Measurements from ENCODE around the gene TEX51.

TEX51 gene

DNA sequence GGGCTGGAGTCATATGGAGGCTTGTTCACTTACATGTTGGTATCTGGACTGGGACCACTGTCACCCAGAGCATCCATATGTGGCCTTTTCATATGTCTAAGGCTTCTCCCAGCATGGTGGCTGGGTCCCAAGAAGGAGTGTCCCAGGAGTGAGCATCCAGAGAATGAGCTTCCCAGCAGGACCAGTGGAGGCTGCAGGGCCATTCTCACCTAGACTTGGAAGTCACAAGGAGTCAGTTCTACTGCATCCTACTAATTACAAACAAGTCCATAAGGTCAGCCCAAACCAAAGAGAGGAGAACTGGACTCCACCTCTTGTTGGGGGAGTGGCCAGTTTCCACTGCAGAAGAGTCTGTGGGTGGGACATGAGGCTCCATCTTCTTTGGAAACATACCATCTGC, 5.1 kb upstream of the TEX51 start:
- DNase-seq (ENCODE audit: low read depth): no peak

- DNase-seq (ENCODE audit: low read depth): no peak
These were observed 4.6 kb upstream of the TEX51 start for GRCh38 chr2:126894082-126894481.

DNA sequence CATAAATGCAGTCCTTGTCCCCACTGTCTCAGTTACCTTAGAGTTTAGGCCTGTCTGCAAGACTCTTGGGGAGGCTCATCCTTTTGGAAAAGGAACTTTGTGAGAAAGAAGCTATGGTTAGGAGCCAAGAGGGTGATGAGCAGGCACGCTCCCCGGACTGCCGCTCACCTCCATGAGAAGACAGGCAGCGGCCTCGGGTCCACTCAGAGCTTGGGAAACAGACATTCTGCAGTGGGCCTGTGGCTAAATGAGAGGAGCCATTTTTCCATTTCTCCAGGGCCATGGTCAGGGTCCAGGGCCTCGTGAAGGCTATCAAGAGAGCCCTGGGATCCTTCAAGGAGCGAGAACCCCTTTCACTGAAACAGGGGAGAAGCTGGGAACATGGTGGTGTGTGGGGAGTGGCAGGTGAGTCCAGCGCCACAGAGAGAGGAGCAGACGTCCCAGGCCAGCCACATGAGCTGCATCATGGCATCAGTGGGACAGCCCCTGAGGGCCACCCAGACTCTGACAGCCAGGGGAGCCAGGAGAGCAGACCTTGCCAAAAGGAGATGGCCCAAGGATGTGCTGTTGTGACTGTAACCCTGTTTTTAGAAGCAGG, 4.0 kb upstream of the TEX51 start:
- no peak for DNase-seq (ENCODE audit: low read depth)

GRCh38 chr2:126895336-126895735, 3.4 kb upstream of the TEX51 start:
- no peak for DNase-seq (ENCODE audit: low read depth)

GRCh38 chr2:126896471-126896870, 2.2 kb upstream of the TEX51 start:
- no peak for DNase-seq (ENCODE audit: low read depth)

GRCh38 chr2:126899616-126900185, 1.0 kb downstream of the TEX51 start:
- no peak for DNase-seq (ENCODE audit: low read depth)

DNA sequence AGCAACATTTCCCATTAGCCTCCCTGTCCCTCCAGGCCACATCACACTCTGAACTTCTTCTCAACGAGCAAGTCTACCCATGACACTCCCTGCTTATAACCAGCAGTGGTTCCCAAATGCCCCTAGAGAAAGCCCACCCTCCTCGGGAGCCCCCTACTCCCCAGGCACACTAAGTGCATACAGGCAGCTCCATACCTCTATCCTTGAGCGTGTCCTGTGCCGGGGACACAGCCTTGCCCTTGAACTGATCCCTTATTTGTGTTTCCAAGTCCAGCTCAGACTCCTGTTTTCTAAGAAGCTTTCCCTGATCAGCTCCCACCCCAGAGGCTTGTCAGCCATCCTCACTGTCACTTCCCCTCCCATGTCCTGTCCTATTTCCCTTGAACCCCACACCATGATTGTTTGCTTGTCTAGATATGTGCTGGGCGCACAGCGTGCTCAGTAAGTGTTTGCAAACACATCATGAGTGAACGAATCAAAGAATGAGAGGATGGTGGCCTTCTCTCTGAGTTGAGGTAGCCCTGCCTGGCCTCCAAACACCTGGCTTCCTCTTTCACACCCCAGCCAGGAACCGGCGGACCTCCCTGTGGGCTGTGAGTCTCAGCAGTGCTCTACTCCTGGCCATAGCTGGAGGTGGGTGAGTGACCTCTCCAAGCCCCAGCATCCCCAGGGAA, 2.1 kb downstream of the TEX51 start:
- DNase-seq (ENCODE audit: low read depth): no peak

GRCh38 chr2:126901459-126901858, 2.8 kb downstream of the TEX51 start:
- no peak for DNase-seq (ENCODE audit: low read depth)

DNA sequence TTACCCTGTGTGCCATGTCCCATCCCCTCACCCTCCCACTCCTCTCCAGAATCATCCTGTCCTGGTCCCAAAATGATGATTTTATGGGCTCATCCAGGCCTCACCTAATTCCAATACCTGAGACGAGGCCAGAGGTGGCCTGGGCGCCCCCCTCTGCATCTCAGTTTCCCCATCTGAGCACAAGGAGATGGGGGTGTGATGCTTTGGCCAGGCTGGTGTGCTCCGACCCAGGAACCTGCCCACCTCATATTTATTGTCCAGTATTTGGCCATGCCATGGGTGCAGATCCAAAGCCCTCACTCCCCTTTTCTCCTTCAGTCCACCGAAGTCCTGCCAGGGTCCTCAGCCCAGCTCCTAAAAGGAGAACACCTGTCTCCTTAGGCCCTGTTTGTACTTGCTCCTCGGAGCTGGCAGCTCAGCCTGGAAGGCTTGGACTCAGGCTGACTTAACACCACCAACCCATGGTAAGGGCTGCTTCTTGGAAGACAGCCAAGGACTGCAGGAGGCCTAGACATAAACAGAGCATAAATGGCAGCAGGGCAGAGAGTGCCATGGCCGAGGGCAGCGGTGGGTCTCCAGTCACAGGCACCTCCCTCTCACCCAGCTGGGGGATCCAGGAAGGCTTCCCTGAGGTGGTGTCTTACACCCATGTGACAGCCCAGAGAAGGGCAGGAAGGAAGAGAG, 3.6 kb downstream of the TEX51 start:
- no peak for DNase-seq (ENCODE audit: low read depth)

- no peak for DNase-seq (ENCODE audit: low read depth)
These were observed 4.2 kb downstream of the TEX51 start for GRCh38 chr2:126902859-126903258.

- no peak for DNase-seq (ENCODE audit: low read depth)
These were observed 7.3 kb downstream of the TEX51 start for GRCh38 chr2:126905991-126906390.

DNA sequence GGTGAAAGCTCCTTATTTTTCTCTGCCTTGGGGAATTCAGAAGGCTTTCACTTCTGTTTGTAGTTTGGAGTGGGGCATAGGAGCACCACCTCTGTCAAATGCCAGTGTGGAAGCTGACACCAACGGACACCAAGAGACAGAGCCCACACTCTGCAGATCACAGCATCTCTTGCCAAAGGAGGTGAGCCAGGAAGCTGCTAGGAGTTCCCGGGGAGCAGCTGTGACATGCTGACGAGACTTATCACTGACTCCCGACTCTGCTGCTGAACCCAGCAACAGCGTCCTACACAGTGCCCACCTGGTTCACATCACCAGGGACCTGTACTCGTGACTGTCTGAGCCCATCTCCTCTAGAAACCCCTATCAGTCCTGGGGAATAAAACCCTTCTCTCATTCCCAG, 8.1 kb downstream of the TEX51 start:
- no peak for DNase-seq (ENCODE audit: low read depth)

DNA sequence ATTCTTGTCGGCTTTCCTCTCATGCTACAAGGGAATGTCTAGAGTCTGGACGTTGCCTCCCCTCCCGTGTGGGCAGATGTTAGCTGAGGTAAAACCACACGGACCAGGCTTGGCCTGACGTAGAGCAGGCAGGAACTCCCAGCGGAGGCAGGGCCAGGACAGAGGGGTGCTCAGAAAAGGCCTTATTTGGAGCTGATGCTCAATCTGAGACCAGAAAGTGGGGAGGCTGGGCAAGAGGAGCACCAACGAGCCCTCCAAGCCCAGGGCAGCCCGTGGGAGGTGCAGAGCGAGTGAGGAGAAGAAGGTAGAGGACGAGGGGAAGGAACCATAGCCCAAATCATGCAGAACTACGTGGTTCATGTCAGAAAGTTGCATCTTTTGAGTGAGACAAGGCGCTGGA, 9.0 kb downstream of the TEX51 start:
- no peak for DNase-seq (ENCODE audit: low read depth)

- DNase-seq (ENCODE audit: low read depth): no peak
These were observed 10.1 kb downstream of the TEX51 start for GRCh38 chr2:126908721-126909177.

GRCh38 chr2:126909366-126909765, 10.7 kb downstream of the TEX51 start:
- no peak for DNase-seq (ENCODE audit: low read depth)

- DNase-seq (ENCODE audit: low read depth): no peak
These were observed 11.1 kb downstream of the TEX51 start for GRCh38 chr2:126909781-126910180.

- DNase-seq (ENCODE audit: low read depth): no peak
These were observed 11.9 kb downstream of the TEX51 start for GRCh38 chr2:126910637-126911036.

DNA sequence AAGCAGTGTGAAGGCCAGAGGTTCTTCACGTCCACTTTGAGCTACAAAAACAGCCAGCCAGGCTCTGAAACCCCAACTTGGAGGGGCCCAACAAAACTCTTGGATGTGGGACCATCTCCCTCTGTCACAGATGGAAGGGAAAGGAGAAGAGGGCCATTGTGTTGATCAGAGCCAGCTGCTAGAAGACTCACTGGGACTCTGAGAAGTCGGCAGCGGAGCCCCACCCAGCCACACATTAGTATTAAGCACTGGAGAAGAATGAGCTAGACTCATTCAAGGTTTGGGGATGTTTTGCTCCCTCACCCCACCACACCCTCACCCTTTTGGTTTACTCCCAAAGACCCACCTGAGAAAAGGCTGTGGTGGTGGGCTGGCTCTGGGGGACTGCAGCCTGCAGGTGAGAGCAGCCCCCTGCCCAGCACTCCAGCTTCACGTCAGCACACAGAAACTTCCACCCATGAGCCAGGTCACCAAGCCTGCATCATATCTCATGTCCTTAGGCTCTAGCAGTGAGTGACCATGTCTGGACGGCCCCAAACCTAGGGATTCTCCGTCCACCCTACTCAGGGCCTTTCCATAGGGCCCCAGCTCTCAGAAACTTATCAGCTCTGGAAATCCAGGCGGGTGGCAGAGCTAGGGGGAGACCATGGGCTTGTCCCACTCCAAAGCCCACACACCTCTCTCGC, 12.6 kb downstream of the TEX51 start:
- no peak for DNase-seq (ENCODE audit: low read depth)

- no peak for DNase-seq (ENCODE audit: low read depth)
These were observed 13.5 kb downstream of the TEX51 start for GRCh38 chr2:126912201-126912600.

DNA sequence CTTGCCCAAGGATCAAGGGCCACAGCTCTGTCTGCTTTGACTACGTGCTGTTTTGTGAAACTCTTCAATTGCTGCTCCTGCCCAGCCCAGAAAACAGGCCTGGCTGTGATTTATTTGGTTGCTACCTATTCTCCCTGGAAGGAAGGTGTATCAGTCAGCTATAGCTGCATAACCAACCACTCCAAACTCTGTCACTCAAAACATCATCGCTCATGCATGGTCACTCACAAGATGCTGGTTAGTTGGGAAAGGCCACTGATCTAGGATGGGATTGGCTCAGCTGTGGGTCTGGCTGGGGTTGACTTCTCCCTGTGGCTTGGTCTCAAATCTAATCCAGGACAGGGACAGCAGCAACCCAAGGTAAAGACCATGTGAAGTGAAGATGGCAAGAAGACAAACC, 14.6 kb downstream of the TEX51 start:
- DNase-seq (ENCODE audit: low read depth): no peak

DNA sequence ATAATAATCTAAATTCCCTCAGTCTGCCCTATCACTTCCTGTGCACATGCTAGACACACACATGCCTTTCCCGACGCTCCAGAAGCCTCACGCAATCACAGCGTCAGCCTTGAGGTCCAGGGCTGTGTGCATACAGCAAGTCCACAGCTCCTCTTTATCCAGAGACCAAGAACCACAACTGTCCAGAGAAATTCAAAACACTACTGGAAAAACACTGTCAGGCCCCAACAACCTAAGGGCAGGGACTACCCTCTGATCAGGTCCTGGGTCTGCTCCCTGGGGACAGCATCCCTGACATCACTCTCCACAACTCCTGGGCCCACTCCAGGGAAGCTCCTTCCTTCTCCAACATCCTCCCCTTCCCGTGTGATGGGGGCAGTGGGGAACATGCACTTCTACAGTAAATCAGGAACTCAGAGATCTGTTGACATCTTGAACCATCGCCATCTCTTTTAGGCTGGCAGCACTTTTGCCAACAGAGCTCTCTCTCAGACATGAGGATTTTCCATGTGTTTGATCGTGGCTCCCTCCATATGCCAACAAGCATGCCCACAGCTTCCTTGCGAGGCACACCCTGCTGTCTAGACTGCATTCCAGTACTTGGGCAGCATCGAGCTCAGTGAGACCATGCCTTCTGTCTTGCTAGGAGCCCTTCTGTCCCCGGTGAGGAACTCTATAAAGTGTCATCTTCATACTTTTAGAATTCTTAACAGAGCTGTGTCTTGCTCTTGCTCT, 15.4 kb downstream of the TEX51 start:
- no peak for DNase-seq (ENCODE audit: low read depth)
